Liver (tissue), 9 donors: ENCODE data around the gene NRG4. TPM values are rescaled to one million over a fixed set of nuclear protein-coding genes. Genes with fewer than 3 reads are reported as not detected.

Experiments used
- DNase-seq: peaks from one replicate; pipeline ENCODE4 v3.0.0-alpha.2; 2017; ENCODE audit warnings: low spot score
- H3K27ac ChIP-seq, 2 donors: one replicate each; pipeline ENCODE4 v1.7.0; 2013; ENCODE audit warnings: inconsistent platforms in 2 of 2, low read length in 2 of 2, control low read depth in 1 of 2, low read depth in 1 of 2, mild to moderate bottlenecking in 1 of 2
- H3K27me3 ChIP-seq, 4 donors: one replicate each; pipeline versions ENCODE4 v1.6.1 to v1.7.0; 2013; ENCODE audit warnings: low read length in 3 of 4, inconsistent platforms in 1 of 4, mild to moderate bottlenecking in 1 of 4, moderate library complexity in 1 of 4; ENCODE audit not compliant: control insufficient read depth in 4 of 4, insufficient read depth in 4 of 4
- H3K36me3 ChIP-seq, 4 donors: one replicate each; pipeline versions ENCODE4 v1.6.1 to v1.7.0; 2013; ENCODE audit warnings: low read length in 3 of 4, mild to moderate bottlenecking in 3 of 4, low read depth in 1 of 4, moderate library complexity in 1 of 4; ENCODE audit not compliant: control insufficient read depth in 4 of 4, insufficient read depth in 3 of 4
- H3K4me1 ChIP-seq, 4 donors: one replicate each; pipeline versions ENCODE4 v1.6.1 to v1.7.0; 2013; ENCODE audit warnings: low read length in 3 of 4, mild to moderate bottlenecking in 3 of 4, moderate library complexity in 1 of 4; ENCODE audit not compliant: control insufficient read depth in 4 of 4, insufficient read depth in 4 of 4
- H3K4me3 ChIP-seq, 3 donors: one replicate each; pipeline versions ENCODE4 v1.6.1 to v1.7.0; 2013; ENCODE audit warnings: low read length in 3 of 3, control low read depth in 1 of 3, low read depth in 1 of 3, mild to moderate bottlenecking in 1 of 3
- H3K9ac ChIP-seq, 2 donors: one replicate each; pipeline ENCODE4 v1.7.0; 2013; ENCODE audit warnings: low read length in 2 of 2, mild to moderate bottlenecking in 2 of 2, moderate library complexity in 2 of 2, control low read depth in 1 of 2, low read depth in 1 of 2
- H3K9me3 ChIP-seq, 4 donors: one replicate each; pipeline versions ENCODE4 v1.6.1 to v1.7.0; 2013; ENCODE audit warnings: low read length in 3 of 4; ENCODE audit not compliant: control insufficient read depth in 4 of 4
- EGR1 ChIP-seq, 2 donors: IDR thresholded peaks; 2 replicates each; pipeline ENCODE4 v1.6.1; 2016 to 2018; ENCODE audit warnings: antibody characterized with exemption in 2 of 2, low read depth in 2 of 2
- FOXA1 ChIP-seq: IDR thresholded peaks from 2 replicates; pipeline ENCODE4 v1.6.1; 2016; ENCODE audit warnings: antibody characterized with exemption
- FOXA2 ChIP-seq: IDR thresholded peaks from 2 replicates; pipeline ENCODE4 v1.6.1; 2016; ENCODE audit warnings: antibody characterized with exemption
- HNF4G ChIP-seq: IDR thresholded peaks from 2 replicates; pipeline ENCODE4 v1.6.1; 2016; ENCODE audit warnings: antibody characterized with exemption
- JUND ChIP-seq, 2 donors: IDR thresholded peaks; 2 replicates each; pipeline ENCODE4 v1.6.1; 2016; ENCODE audit warnings: antibody characterized with exemption in 2 of 2
- NR2F2 ChIP-seq: IDR thresholded peaks from 2 replicates; pipeline ENCODE4 v1.6.1; 2016; ENCODE audit warnings: antibody characterized with exemption
- RAD21 ChIP-seq, 2 donors: IDR thresholded peaks; 2 replicates each; pipeline ENCODE4 v1.6.1; 2016; ENCODE audit warnings: antibody characterized with exemption in 2 of 2, mild to moderate bottlenecking in 2 of 2
- SP1 ChIP-seq: IDR thresholded peaks from 2 replicates; pipeline ENCODE4 v1.6.1; 2018; ENCODE audit warnings: antibody characterized with exemption, mild to moderate bottlenecking
- TAF1 ChIP-seq: conservative IDR thresholded peaks from 2 replicates; pipeline ENCODE4 v1.6.1; 2016; ENCODE audit warnings: antibody characterized with exemption, mild to moderate bottlenecking
- YY1 ChIP-seq: IDR thresholded peaks from 2 replicates; pipeline ENCODE4 v1.6.1; 2016; ENCODE audit warnings: antibody characterized with exemption, mild to moderate bottlenecking
- WGBS: extraction: QIAGEN DNeasy Blood & Tissue Kit; methylation state at CpG from one replicate; pipeline ENCODE4 v1.1.7; 2013; 5-methylcytosine and 5-hydroxymethylcytosine counted together
- polyA plus RNA-seq, 2 donors: library from polyadenylated mRNA; stranded (reverse) in 1 of 2; unstranded in 1 of 2; fragments of 200-250 nt in 1 of 2; fragments of >200 nt in 1 of 2; fragmentation: Nextera tagmentation in 1 of 2; extraction: Ambion mirVana in 1 of 2; gene quantifications; one replicate each; pipeline versions ENCODE4 v1.2.1 to v1.2.3, GENCODE V29; 2013 to 2015
- total RNA-seq, 2 donors: library from RNA; depleted of rRNA; stranded (reverse); fragments of >200 nt; gene quantifications; one replicate each; pipeline ENCODE4 v1.2.3, GENCODE V29; 2014
- TF ChIP-seq, protein P1 (sequence below): IDR thresholded peaks from 2 replicates; pipeline ENCODE4 v1.6.1; 2016; ENCODE audit warnings: antibody characterized with exemption
- TF ChIP-seq, protein P2 (sequence below): IDR thresholded peaks from 2 replicates; pipeline ENCODE4 v1.6.1; 2016; ENCODE audit warnings: antibody characterized with exemption, mild to moderate bottlenecking
- TF ChIP-seq, protein P3 (sequence below): IDR thresholded peaks from 2 replicates; pipeline ENCODE4 v1.6.1; 2016; ENCODE audit warnings: antibody characterized with exemption
- TF ChIP-seq, protein P4 (sequence below): fragments of 150-350 bp; IDR thresholded peaks from 2 replicates; pipeline ENCODE4 v1.5.1; 2017; ENCODE audit warnings: improper control_type of control experiment, low read depth, low read length; ENCODE audit not compliant: missing input control
- donor health status: healthy.
- donor health status: healthy.
- donor health status: healthy.
- donor health status: healthy.
- donor health status: healthy.

Gene NRG4
- total and polyA plus RNA-seq, 4 donors, result 0.51 to 1.3 (median 1.0) TPM; not detected in 1

DNA sequence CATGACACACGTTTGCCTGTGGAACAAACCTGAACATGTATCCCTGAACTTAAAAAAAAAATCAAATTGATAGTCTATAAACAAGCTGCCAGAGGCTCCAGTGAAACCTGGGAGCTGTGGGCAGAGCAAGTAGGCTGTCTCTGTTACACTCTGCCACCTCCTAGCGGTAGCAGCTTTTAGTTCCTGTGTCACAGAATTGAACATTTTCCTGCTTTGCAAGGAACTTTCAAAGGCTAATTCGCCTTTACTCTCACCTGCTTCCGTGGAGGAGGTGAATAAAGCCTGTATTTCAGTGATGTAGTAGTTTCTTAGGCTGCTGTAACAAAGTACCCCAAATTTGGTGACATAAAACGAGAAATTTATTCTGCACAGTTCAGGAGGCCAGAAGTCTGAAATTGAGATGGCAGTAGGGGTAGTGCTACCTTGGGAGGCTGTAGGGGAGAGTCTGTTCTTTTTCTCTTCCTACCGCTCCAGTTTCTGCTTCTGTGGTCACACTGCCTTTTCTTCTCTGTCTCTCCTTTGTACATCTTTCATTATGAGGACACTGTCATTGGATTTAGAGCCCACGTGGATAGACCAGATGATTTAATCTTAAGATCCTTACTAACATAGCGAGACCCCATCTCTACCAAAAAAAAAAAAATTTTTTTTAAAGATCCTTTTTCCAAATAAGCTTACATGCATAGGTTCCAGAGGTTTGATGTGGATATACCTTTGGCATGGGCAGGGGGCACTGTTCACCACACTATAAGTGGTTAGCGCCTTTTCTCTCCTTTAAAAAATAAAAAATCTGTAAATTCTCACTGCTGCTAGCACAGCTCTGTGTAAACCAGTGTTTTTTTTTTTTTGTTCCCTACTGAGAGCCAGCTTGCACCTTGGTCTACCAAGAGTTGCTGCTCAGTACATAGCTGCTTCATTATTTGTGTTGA is 83.3 kb downstream of the NRG4 start:
- Histone ChIP-seq H3K9ac (no peak overlapping the region), H3K9me3 (no peaks in the 10 kb centered on the region), H3K4me3 (no peak overlapping the region), H3K27me3 (no peaks in the 10 kb centered on the region), H3K36me3 (peaks cover 0 to 25% (median 17%) of the 10 kb centered on the region in 4 donors), H3K4me1 (no peaks in the 10 kb centered on the region), H3K27ac (no peak overlapping the region)
- DNase-seq, result peak; percentile 35
- 81% methylated on average over 9 of the region's 9 CpGs for WGBS
- TF ChIP-seq JUND (IDR thresholded peaks at IDR 0.05) (no peak), EGR1 (IDR thresholded peaks at IDR 0.05; ENCODE audit: low read depth in 2 of 2) (no peak), SP1 (no peak), RAD21 (IDR thresholded peaks at IDR 0.05) (peak in 1 of 2 donors; percentile 54), FOXA2 (no peak), HNF4G (no peak), NR2F2 (no peak)
- TF ChIP-seq, protein P1, sequence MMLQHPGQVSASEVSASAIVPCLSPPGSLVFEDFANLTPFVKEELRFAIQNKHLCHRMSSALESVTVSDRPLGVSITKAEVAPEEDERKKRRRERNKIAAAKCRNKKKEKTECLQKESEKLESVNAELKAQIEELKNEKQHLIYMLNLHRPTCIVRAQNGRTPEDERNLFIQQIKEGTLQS, result no peak
- TF ChIP-seq, protein P2, sequence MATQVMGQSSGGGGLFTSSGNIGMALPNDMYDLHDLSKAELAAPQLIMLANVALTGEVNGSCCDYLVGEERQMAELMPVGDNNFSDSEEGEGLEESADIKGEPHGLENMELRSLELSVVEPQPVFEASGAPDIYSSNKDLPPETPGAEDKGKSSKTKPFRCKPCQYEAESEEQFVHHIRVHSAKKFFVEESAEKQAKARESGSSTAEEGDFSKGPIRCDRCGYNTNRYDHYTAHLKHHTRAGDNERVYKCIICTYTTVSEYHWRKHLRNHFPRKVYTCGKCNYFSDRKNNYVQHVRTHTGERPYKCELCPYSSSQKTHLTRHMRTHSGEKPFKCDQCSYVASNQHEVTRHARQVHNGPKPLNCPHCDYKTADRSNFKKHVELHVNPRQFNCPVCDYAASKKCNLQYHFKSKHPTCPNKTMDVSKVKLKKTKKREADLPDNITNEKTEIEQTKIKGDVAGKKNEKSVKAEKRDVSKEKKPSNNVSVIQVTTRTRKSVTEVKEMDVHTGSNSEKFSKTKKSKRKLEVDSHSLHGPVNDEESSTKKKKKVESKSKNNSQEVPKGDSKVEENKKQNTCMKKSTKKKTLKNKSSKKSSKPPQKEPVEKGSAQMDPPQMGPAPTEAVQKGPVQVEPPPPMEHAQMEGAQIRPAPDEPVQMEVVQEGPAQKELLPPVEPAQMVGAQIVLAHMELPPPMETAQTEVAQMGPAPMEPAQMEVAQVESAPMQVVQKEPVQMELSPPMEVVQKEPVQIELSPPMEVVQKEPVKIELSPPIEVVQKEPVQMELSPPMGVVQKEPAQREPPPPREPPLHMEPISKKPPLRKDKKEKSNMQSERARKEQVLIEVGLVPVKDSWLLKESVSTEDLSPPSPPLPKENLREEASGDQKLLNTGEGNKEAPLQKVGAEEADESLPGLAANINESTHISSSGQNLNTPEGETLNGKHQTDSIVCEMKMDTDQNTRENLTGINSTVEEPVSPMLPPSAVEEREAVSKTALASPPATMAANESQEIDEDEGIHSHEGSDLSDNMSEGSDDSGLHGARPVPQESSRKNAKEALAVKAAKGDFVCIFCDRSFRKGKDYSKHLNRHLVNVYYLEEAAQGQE, result no peak

DNA sequence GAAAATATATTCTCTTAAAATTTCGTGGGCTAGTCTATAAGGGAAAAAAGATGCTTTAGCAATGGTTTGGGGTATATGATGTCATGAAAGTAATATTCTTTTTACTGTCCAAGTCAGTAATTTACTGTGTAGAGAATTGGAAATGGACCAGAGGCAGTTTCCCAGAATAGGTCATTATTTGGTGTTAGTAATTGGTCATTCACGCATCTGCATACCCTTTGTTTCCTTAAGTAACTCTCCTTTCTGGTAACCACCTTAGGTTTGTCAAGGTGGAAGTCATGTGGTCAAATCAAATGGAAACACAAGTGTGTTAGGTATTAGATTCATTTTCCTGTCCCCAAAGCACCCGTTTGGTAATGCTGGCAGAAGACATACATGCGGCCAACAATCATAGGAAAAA is 84.6 kb downstream of the NRG4 start:
- TF ChIP-seq NR2F2 (no peak), TAF1 (no peak), FOXA2 (no peak), YY1 (no peak), JUND (IDR thresholded peaks at IDR 0.05) (no peak), RAD21 (IDR thresholded peaks at IDR 0.05) (no peak), HNF4G (no peak), FOXA1 (no peak)
- TF ChIP-seq, protein P2, result no peak
- TF ChIP-seq, protein P3, sequence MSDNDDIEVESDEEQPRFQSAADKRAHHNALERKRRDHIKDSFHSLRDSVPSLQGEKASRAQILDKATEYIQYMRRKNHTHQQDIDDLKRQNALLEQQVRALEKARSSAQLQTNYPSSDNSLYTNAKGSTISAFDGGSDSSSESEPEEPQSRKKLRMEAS, result no peak
- TF ChIP-seq, protein P4, sequence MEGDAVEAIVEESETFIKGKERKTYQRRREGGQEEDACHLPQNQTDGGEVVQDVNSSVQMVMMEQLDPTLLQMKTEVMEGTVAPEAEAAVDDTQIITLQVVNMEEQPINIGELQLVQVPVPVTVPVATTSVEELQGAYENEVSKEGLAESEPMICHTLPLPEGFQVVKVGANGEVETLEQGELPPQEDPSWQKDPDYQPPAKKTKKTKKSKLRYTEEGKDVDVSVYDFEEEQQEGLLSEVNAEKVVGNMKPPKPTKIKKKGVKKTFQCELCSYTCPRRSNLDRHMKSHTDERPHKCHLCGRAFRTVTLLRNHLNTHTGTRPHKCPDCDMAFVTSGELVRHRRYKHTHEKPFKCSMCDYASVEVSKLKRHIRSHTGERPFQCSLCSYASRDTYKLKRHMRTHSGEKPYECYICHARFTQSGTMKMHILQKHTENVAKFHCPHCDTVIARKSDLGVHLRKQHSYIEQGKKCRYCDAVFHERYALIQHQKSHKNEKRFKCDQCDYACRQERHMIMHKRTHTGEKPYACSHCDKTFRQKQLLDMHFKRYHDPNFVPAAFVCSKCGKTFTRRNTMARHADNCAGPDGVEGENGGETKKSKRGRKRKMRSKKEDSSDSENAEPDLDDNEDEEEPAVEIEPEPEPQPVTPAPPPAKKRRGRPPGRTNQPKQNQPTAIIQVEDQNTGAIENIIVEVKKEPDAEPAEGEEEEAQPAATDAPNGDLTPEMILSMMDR, result no peak
- WGBS, result 97% methylated on average over 4 of the region's 4 CpGs
- no peak overlapping the region for H3K4me3 ChIP-seq
- no peak overlapping the region for H3K9ac ChIP-seq
- H3K36me3 ChIP-seq, result peaks cover 0 to 18% (median 10%) of the 10 kb centered on the region in 4 donors
- H3K4me1 ChIP-seq, result peaks cover 0 to 3% (median 2%) of the 10 kb centered on the region in 4 donors
- no peak for DNase-seq
- H3K9me3 ChIP-seq, result no peaks in the 10 kb centered on the region
- H3K27ac ChIP-seq, result no peak overlapping the region
- H3K27me3 ChIP-seq, result no peaks in the 10 kb centered on the region
